GM13976 (cell line): ENCODE results near the gene GRAMD1B.

Experiments used
- DNase-seq: peaks from one replicate; pipeline ENCODE4 v3.0.0; 2012; ENCODE audit warnings: low spot score
- in situ Hi-C: fragments of 300-500 bp; cut with MboI; formaldehyde crosslinking; loops from one replicate; pipeline ENCODE4 v1.12.0; 2022; ENCODE audit warnings: low sequenced_read_pairs, mixed read lengths, inconsistent platforms; ENCODE audit not compliant: unreplicated experiment
- TF ChIP-seq, protein P1 (sequence below): IDR thresholded peaks from 2 replicates; pipeline ENCODE4 v1.5.1; 2012; ENCODE audit warnings: borderline replicate concordance, mild to moderate bottlenecking; ENCODE audit not compliant: insufficient read depth; ENCODE audit errors: extremely low read depth, missing control alignments, control extremely low read depth

The GRAMD1B gene

GRCh38 chr11:123405123-123405592, 24.9 kb upstream of the GRAMD1B start:
- DNase-seq, result no peak
- TF ChIP-seq, protein P1, sequence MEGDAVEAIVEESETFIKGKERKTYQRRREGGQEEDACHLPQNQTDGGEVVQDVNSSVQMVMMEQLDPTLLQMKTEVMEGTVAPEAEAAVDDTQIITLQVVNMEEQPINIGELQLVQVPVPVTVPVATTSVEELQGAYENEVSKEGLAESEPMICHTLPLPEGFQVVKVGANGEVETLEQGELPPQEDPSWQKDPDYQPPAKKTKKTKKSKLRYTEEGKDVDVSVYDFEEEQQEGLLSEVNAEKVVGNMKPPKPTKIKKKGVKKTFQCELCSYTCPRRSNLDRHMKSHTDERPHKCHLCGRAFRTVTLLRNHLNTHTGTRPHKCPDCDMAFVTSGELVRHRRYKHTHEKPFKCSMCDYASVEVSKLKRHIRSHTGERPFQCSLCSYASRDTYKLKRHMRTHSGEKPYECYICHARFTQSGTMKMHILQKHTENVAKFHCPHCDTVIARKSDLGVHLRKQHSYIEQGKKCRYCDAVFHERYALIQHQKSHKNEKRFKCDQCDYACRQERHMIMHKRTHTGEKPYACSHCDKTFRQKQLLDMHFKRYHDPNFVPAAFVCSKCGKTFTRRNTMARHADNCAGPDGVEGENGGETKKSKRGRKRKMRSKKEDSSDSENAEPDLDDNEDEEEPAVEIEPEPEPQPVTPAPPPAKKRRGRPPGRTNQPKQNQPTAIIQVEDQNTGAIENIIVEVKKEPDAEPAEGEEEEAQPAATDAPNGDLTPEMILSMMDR, result no peak
- in situ Hi-C loops, result no loop called here

GRCh38 chr11:123406441-123407129, 23.5 kb upstream of the GRAMD1B start:
- no peak for DNase-seq
- TF ChIP-seq, protein P1, result no peak
- in situ Hi-C loops, result no loop called here

- no peak for DNase-seq
- TF ChIP-seq, protein P1, result peak; percentile 67
- in situ Hi-C loops, result no loop called here
These were observed 22.7 kb upstream of the GRAMD1B start for GRCh38 chr11:123407130-123407995.

DNA sequence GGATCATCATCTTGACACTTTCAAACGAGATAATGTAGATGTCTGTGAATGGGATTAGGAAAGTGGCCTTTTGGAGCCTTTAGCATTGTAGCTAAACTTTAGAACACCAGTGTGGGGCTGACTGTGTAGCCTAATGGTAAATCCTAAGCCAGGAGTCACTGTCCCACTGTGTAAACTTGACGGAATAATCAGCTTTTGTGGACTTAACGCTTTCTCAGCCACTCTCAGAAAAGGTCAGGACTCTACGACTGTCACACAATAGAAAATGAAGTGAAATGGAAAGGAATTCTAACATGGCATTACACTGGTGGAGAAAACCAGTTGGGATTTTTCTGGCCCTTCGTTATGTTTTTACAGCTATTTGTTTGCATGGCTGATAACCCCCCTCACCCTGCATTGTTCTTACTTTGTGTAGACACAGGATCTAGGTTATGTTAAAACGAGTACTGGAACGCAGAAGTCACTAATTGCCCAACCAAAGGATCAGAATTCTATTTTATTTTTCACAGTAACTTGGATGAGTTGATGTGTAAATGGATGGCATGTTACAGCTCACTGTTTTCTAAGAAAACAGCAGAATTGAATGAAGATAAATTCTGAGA, 22.0 kb upstream of the GRAMD1B start:
- TF ChIP-seq, protein P1, result no peak
- DNase-seq, result no peak
- in situ Hi-C loops, result no loop called here

DNA sequence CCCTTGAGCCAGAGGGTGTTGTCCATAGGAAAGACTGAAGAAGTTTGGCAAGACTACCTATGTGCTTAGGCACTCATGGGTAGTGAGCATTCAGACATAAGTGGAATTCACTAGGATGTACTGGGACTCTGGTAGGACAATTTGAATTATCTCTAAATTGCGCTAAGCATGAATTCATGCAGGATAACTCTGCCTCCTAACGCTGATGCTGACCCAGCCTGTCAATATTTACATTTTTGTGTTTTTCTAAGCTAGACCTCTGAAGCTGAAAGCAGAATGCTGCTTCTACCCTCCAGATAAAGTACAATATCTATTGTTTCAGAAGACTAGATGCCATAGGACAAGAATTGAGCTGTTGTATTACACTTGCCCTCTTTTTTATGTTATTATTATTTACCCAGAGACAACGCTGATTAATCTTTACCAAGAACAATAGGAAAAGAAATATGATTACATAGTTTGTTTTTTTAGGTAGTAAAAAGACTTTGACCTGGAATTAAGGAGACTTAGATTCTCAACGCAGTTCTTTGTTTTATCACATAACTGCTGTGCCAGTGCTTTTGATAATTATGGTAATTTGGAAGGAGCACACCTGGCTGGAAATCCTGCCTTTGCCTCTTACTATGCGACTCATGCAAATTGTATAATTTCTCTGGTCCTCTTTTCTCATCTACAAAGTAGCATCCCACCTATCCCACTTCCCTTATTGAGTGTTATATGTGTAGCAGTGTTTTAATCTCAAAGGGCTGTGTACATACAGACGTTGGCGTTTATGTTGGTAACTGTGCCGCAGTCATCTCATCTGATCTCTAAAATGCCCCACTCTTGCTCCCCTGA, 21.2 kb upstream of the GRAMD1B start:
- in situ Hi-C loops, result no loop called here
- DNase-seq, result no peak
- TF ChIP-seq, protein P1, result no peak
